Fibroblast of the conjunctiva (primary cell): ENCODE data around the gene RHOH.

ENCODE experiments used
- DNase-seq: peaks from one replicate; pipeline ENCODE4 v3.0.0-alpha.2; 2010; ENCODE audit warnings: low read depth

Gene RHOH

GRCh38 chr4:40205259-40206198, 8.7 kb downstream of the RHOH start:
- no peak for DNase-seq

GRCh38 chr4:40206426-40206825, 9.6 kb downstream of the RHOH start:
- no peak for DNase-seq

GRCh38 chr4:40209401-40209800, 12.6 kb downstream of the RHOH start:
- no peak for DNase-seq

GRCh38 chr4:40210776-40211175, 13.9 kb downstream of the RHOH start:
- DNase-seq, result no peak

- no peak for DNase-seq
These were observed 14.7 kb downstream of the RHOH start for GRCh38 chr4:40211224-40212185.

GRCh38 chr4:40212674-40213527, 16.1 kb downstream of the RHOH start:
- DNase-seq, result no peak

- DNase-seq, result no peak
These were observed 17.2 kb downstream of the RHOH start for GRCh38 chr4:40214038-40214437.

- DNase-seq, result no peak
These were observed 18.0 kb downstream of the RHOH start for GRCh38 chr4:40214661-40215418.

GRCh38 chr4:40216622-40217366, 20.0 kb downstream of the RHOH start:
- no peak for DNase-seq

GRCh38 chr4:40221744-40222143, 24.9 kb downstream of the RHOH start:
- no peak for DNase-seq

GRCh38 chr4:40223343-40223742, 26.5 kb downstream of the RHOH start:
- DNase-seq, result no peak

- no peak for DNase-seq
These were observed 27.6 kb downstream of the RHOH start for GRCh38 chr4:40224432-40224831.

- no peak for DNase-seq
These were observed 28.7 kb downstream of the RHOH start for GRCh38 chr4:40225497-40225896.

- DNase-seq, result no peak
These were observed 30.5 kb downstream of the RHOH start for GRCh38 chr4:40227284-40227683.

- DNase-seq, result no peak
These were observed 31.9 kb downstream of the RHOH start for GRCh38 chr4:40228497-40229365.

GRCh38 chr4:40231316-40231863, 34.6 kb downstream of the RHOH start:
- DNase-seq, result no peak

- no peak for DNase-seq
These were observed 35.8 kb downstream of the RHOH start for GRCh38 chr4:40232610-40233009.

- no peak for DNase-seq
These were observed 36.4 kb downstream of the RHOH start for GRCh38 chr4:40233227-40233626.

- no peak for DNase-seq
These were observed 37.7 kb downstream of the RHOH start for GRCh38 chr4:40234519-40235039.
